DMS 273 (cell line): ENCODE results near the gene ATN1.
"Not testable (repeated sequence)": the region's sequence is repeated elsewhere in the genome, so short reads cannot be mapped to it uniquely, and the experiment has no call there.

ENCODE experiments used
- DNase-seq: peaks from one replicate; lab custom pipeline; 2025; ENCODE audit not compliant: unreplicated experiment; lab: John Stamatoyannopoulos, UW

The ATN1 gene

GRCh38 chr12:6903722-6904121 lies 24.0 kb upstream of the ATN1 start:
- no peak for DNase-seq

DNA sequence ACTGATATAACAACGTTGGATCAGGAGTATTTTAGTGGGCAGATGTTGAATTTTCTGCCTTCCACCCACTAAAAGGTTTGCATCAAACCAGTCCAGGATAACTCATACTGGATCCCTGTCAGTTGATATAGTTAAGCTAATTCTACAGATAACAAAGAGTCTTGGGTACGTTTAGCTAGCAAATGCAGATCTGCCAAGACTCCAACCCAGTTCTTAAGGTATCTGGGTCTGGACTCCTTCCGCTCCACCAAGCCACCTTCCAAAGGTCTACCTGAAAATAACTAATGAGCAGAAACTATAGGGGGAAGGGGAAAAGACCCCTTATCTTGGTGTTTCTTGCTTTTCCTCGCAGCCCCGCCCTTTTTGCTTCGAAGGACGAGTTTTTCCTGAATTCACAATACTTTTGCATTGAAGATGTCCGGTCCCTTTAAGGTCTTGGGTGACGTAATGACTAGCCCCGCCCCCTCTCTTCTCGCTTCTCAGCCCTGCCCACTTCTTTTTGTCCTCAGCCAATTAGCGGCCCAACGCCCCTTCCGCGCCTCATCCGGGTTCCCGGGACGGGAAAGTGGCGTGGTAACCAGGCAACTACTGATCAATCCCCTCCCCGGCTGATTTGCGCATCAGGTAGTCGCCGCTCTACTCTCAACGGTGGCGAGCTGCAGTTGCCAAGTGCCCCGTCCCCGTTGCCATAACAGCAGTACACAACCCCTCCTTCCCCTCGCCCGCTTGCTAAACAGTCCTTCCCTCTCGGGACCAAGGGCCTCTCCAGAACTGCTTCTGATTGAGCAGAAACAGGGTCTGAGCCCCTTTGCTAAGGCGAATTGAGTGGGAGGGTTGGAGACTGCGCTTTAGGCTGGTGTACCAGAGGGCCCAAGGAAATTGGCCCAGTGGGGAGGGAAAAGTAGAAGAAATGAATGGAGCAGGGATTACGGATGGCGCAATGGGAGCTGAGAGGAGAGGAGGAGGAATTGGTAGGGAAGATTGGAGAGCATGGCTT lies 23.2 kb upstream of the ATN1 start, which contains the start of gene LRRC23:
LRRC23 (plus strand) TSS at position 543 of the 997 bp plus-strand sequence. CDS start 812 bp downstream, outside the sequence.
- peak; percentile 96 for DNase-seq

DNA sequence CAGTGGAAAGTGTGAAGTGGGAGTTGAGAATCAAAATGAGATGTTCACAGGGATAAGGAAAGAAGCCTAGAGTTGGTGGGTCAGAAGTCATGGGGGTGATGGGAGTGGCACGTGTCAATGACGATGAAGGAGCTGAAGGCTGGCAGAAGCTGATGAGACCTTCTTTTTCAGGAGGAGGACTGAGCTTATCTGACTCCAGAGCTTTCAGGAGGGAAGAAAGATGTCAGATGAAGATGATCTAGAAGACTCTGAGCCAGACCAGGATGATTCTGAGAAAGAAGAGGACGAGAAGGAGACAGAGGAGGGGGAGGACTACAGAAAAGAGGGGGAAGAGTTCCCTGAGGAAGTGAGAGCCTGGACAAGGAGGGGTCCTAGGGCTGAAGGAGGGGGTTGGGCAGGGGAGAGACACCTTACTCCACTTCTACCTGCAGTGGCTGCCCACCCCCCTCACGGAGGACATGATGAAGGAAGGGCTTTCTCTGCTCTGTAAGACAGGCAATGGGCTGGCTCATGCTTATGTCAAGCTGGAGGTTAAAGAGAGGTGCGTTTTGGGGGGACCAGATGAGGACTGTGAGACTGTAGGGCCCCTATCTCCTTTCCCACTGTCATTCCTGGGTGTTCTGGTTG lies 22.2 kb upstream of the ATN1 start:
- no peak for DNase-seq

GRCh38 chr12:6908141-6908540 lies 19.6 kb upstream of the ATN1 start:
- not testable (repeated sequence) for DNase-seq

- no peak for DNase-seq
Measured at GRCh38 chr12:6909421-6910145, 18.2 kb upstream of the ATN1 start.

- no peak for DNase-seq
Measured at GRCh38 chr12:6912164-6912935, 15.4 kb upstream of the ATN1 start.

DNA sequence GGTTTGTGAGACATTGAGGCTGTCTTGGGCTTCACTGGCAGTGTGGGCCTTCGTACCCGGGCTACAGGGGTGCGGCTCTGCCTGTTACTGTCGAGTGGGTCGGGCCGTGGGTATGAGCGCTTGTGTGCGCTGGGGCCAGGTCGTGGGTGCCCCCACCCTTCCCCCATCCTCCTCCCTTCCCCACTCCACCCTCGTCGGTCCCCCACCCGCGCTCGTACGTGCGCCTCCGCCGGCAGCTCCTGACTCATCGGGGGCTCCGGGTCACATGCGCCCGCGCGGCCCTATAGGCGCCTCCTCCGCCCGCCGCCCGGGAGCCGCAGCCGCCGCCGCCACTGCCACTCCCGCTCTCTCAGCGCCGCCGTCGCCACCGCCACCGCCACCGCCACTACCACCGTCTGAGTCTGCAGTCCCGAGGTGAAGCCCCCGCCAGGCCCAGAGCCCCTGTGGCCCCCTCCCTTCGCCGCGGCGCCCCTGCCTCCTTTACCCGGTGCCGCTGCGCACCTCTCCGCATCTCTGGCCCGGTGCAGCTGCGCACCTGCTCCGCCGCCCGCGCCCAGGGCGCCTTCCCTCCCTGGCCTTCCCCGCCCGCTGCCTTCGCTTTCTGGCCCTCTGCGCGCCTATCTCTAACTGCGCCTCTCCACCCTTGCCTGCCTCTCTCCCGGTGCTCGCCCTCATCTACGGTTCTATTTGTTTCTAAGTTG lies 13.4 kb upstream of the ATN1 start, which contains the start of gene ENO2:
ENO2 (plus strand) TSS at position 335 of the 701 bp plus-strand sequence. CDS start 1,253 bp downstream, outside the sequence.
- peak; percentile 60 for DNase-seq

GRCh38 chr12:6914947-6915788 lies 12.6 kb upstream of the ATN1 start:
- no peak for DNase-seq

GRCh38 chr12:6915789-6916285 lies 11.9 kb upstream of the ATN1 start:
- DNase-seq: no peak

DNA sequence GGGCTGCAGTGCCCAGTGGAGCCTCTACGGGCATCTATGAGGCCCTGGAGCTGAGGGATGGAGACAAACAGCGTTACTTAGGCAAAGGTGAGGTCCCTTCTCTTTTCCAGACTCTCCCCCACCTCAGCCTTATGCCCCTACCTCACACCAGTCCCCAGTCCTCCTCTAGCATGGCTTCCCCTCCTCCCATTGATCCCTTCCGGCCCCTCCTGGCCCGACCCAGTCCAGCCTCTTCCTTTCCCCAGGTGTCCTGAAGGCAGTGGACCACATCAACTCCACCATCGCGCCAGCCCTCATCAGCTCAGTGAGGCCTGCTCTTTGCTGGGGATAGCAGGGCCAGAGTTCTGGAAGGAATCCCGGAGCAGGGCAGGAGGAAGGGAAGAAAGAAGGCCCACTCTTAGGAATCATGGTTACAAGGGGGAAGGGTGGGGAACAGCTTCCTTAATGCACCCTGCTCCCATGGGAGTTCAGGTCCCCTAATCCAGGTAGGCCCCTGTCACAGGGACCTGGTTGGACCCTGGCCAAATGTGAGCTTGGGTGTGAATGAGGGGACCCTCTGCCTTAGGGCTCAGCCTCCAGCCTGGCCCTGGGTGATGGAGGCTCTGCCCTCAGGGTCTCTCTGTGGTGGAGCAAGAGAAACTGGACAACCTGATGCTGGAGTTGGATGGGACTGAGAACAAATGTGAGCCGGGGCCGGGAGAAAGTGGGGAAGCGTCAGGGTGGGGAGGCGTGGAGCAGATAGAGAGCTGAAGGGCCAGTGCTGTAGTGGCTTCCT lies 11.1 kb upstream of the ATN1 start:
- DNase-seq: no peak

DNA sequence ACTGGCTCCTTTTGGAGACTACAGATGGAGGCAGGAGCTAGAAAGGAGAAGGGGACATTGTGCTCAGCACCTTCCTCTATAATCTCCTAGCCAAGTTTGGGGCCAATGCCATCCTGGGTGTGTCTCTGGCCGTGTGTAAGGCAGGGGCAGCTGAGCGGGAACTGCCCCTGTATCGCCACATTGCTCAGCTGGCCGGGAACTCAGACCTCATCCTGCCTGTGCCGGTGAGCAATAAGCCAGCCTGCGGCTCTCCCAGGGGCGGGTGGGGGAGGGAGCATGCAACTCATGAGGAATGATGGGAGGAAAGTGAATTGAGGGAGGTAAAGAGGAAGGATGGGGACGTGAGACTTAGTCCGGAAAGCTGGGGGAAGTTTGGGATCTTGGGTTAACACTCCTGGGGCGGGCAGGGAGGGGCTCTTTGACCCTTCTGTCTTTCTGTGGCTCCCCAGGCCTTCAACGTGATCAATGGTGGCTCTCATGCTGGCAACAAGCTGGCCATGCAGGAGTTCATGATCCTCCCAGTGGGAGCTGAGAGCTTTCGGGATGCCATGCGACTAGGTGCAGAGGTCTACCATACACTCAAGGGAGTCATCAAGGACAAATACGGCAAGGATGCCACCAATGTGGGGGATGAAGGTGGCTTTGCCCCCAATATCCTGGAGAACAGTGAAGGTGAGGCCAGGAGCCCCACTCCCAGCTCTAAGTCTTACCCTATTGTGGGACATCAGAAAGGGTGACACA lies 10.1 kb upstream of the ATN1 start:
- DNase-seq: no peak

GRCh38 chr12:6919588-6919987 lies 8.2 kb upstream of the ATN1 start:
- DNase-seq: no peak

DNA sequence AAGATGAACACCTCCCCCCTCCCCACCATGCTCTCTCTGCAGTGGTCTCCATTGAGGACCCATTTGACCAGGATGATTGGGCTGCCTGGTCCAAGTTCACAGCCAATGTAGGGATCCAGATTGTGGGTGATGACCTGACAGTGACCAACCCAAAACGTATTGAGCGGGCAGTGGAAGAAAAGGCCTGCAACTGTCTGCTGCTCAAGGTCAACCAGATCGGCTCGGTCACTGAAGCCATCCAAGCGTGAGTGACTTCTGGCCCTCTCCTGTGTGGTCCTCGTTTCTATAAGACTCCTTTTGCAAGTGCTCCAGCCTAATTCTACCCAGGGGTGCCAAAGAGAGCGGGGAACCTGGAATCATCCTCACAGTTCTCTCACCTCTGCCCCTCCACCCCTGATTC lies 6.2 kb upstream of the ATN1 start:
- no peak for DNase-seq

GRCh38 chr12:6921996-6922946 lies 5.5 kb upstream of the ATN1 start:
- no peak for DNase-seq

- no peak for DNase-seq
Measured at GRCh38 chr12:6923003-6923732, 4.6 kb upstream of the ATN1 start.

DNA sequence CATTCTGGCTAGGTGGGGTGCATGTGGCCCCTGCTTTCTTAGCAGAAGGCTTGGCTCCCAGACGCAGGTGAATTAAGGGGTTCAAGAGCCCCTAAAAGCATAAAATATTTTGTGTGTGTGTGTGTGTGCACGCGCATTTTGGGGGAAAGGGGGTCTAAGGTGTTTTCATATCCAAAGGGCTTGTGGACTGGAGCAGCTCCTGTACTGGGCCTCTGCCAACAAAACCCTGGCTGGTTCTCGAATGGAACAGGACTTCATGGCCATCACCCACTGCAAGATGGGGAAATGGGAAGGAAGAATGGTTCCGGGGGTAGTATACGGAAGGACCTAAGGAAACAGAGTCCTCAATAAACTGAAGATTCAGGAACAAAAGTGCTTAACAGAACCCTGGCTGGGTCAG lies 3.9 kb upstream of the ATN1 start:
- no peak for DNase-seq
